CD14-positive monocyte (primary cell): Measurements from ENCODE around the gene MAP2K7. TPM values are rescaled to one million over a fixed set of nuclear protein-coding genes. Genes with fewer than 3 reads are reported as not detected.
A peak's percentile ranks its signal among the peaks of the same experiment; 100 is the strongest.

Experiments
- DNase-seq, 3 donors: peaks; one replicate each; pipeline ENCODE4 v3.0.0-alpha.2; 2011 to 2022
- H2AFZ ChIP-seq: 2 replicates; pipeline ENCODE4 v1.6.0; 2012; ENCODE audit warnings: mild to moderate bottlenecking, low read depth, low read length, inconsistent platforms; ENCODE audit not compliant: insufficient read depth, poor library complexity, severe bottlenecking
- H3K27ac ChIP-seq, 2 donors: 1 replicate in 1 of 2; 2 replicates in 1 of 2; pipeline ENCODE4 v1.5.1; 2012 to 2013; ENCODE audit warnings: low read length in 2 of 2, control low read depth in 1 of 2, inconsistent platforms in 1 of 2, low read depth in 1 of 2, mild to moderate bottlenecking in 1 of 2
- H3K27me3 ChIP-seq, 2 donors: one replicate each; pipeline versions ENCODE4 v1.6.0 to v1.6.1; 2011 to 2013; ENCODE audit warnings: low read length in 2 of 2; ENCODE audit not compliant: control insufficient read depth in 2 of 2, insufficient read depth in 2 of 2
- H3K36me3 ChIP-seq, 2 donors: replicated peaks in 1 of 2; 1 replicate in 1 of 2; 2 replicates in 1 of 2; pipeline versions ENCODE4 v1.5.1 to v1.6.1; 2012 to 2013; ENCODE audit warnings: low read length in 2 of 2, control low read depth in 1 of 2, inconsistent platforms in 1 of 2, mild to moderate bottlenecking in 1 of 2; ENCODE audit not compliant: insufficient read depth in 2 of 2, control insufficient read depth in 1 of 2
- H3K4me1 ChIP-seq, 2 donors: 1 replicate in 1 of 2; 2 replicates in 1 of 2; pipeline versions ENCODE4 v1.5.1 to v1.6.1; 2012 to 2013; ENCODE audit warnings: low read length in 2 of 2, control low read depth in 1 of 2, inconsistent platforms in 1 of 2, mild to moderate bottlenecking in 1 of 2, moderate library complexity in 1 of 2; ENCODE audit not compliant: insufficient read depth in 2 of 2, control insufficient read depth in 1 of 2
- H3K4me2 ChIP-seq: replicated peaks from 2 replicates; pipeline ENCODE3; 2012; ENCODE audit warnings: low read length, moderate library complexity, mild to moderate bottlenecking; ENCODE audit not compliant: poor library complexity, severe bottlenecking; ENCODE audit errors: extremely low read depth
- H3K4me3 ChIP-seq, 3 experiments: fragments of 200-600 bp in 1 of 3; sonication (generic) in 1 of 3; replicated peaks in 1 of 3; 1 replicate in 2 of 3; 2 replicates in 1 of 3; pipeline ENCODE4 v1.5.1; 2011 to 2013; ENCODE audit warnings: low read length in 3 of 3, mild to moderate bottlenecking in 3 of 3, control low read depth in 2 of 3, low read depth in 2 of 3, inconsistent platforms in 1 of 3, moderate library complexity in 1 of 3
- H3K79me2 ChIP-seq: 2 replicates; pipeline ENCODE4 v1.6.0; 2012; ENCODE audit warnings: mild to moderate bottlenecking, control low read depth, inconsistent platforms, low read length, moderate library complexity; ENCODE audit not compliant: insufficient read depth
- H3K9ac ChIP-seq: 2 replicates; pipeline ENCODE4 v1.6.0; 2017; ENCODE audit warnings: low read length, mild to moderate bottlenecking; ENCODE audit not compliant: insufficient read depth, poor library complexity, severe bottlenecking
- H3K9me3 ChIP-seq, 2 donors: replicated peaks in 1 of 2; 1 replicate in 1 of 2; 2 replicates in 1 of 2; pipeline versions ENCODE4 v1.5.1 to v1.6.1; 2012 to 2013; ENCODE audit warnings: low read length in 2 of 2, control low read depth in 1 of 2; ENCODE audit not compliant: control insufficient read depth in 1 of 2, insufficient read depth in 1 of 2
- H4K20me1 ChIP-seq: 2 replicates; pipeline ENCODE4 v1.6.0; 2012; ENCODE audit warnings: mild to moderate bottlenecking, low read length, control low read depth, moderate library complexity; ENCODE audit not compliant: insufficient read depth
- H3K27ac Mint-ChIP-seq, 7 donors: one replicate each; pipeline ENCODE4 v1.8.0; 2020; ENCODE audit warnings: mild to moderate bottlenecking in 7 of 7, mixed read lengths in 7 of 7, moderate library complexity in 6 of 7, inconsistent platforms in 2 of 7
- H3K27me3 Mint-ChIP-seq, 3 donors: one replicate each; pipeline ENCODE4 v1.8.0; 2021 to 2022; ENCODE audit warnings: low read depth in 3 of 3, mild to moderate bottlenecking in 3 of 3, mixed read lengths in 3 of 3, moderate library complexity in 3 of 3, inconsistent platforms in 1 of 3
- H3K36me3 Mint-ChIP-seq, 2 donors: one replicate each; pipeline ENCODE4 v1.8.0; 2020; ENCODE audit warnings: mixed read lengths in 2 of 2, inconsistent platforms in 1 of 2, mild to moderate bottlenecking in 1 of 2
- H3K4me1 Mint-ChIP-seq: one replicate; pipeline ENCODE4 v1.8.0; 2020; ENCODE audit warnings: mild to moderate bottlenecking, mixed read lengths
- H3K4me3 Mint-ChIP-seq, 2 donors: one replicate each; pipeline ENCODE4 v1.8.0; 2020; ENCODE audit warnings: mild to moderate bottlenecking in 2 of 2, mixed read lengths in 2 of 2, moderate library complexity in 1 of 2
- H3K9me3 Mint-ChIP-seq, 7 donors: one replicate each; pipeline ENCODE4 v1.8.0; 2020 to 2022; ENCODE audit warnings: mixed read lengths in 7 of 7, mild to moderate bottlenecking in 6 of 7, moderate library complexity in 6 of 7, inconsistent platforms in 2 of 7
- WGBS: methylation state at CpG from one replicate; pipeline ENCODE4 v1.1.5; 2013; ENCODE audit warnings: missing lambda C conversion rate; ENCODE audit not compliant: insufficient coverage; 5-methylcytosine and 5-hydroxymethylcytosine counted together
- intact Hi-C, 2 donors: fragments of 100-400 bp; cut with micrococcal nuclease; formaldehyde crosslinking; loops; one replicate each; pipeline versions ENCODE4 v1.15.0 to v1.15.1; 2023
- polyA plus RNA-seq, 3 donors: library from polyadenylated mRNA; depleted of rRNA in 1 of 3; unstranded in 2 of 3; stranded (reverse) in 1 of 3; fragments of 300-500 nt in 2 of 3; fragments of >200 nt in 1 of 3; fragmentation: Illumina TruSeq in 2 of 3; gene quantifications; 1 replicate in 2 of 3; 2 replicates in 1 of 3; pipeline ENCODE4 v1.2.3, GENCODE V29; 2012 to 2021
- TF ChIP-seq, protein P1 (sequence below): fragments of 200-600 bp; IDR thresholded peaks from one replicate; pipeline ENCODE4 v1.8.0; 2022; ENCODE audit warnings: antibody characterized with exemption, mild to moderate bottlenecking

MAP2K7 gene
- polyA plus RNA-seq, 3 donors: 0.92 to 39.5 (median 1.5) TPM

DNA sequence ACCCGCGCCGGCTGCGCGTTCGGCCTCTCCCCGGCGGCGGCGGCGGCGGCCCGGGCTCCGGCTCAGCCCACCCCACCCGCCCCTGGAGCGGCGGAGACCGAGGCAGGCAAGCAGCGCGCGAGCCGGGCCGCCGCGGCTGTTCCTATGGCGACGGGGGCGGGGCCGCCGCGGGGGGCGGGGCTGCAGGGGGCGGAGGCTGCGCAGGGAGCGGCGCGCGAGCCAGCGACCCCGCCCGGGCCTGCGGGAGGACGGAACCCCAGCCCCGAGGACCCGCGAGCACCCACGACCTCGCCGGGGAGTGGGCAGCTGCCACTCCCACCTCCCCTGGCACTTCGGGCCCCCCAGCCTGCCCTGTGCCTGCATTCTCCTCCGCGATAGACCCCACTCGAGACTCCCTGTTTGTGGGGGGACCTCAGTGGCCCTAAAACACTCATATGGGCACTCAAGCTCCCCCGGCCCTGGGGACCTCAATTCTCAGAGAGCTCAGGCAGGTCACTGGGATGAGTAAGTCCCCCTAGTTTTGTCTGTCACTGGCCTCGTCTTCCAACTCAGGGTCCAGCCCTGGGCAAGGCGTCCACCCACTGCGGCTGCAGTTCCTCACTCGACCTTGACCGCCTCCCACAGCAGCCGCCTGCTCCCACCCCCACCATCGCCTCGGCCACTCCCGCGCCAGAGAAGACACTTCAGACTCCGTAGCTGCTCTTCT, 22.5 kb downstream of the MAP2K7 start, which contains the start of gene CTXN1:
TSS of gene CTXN1 (minus strand) at position 115 of the 706 bp plus-strand sequence. CDS start 597 bp downstream, outside the sequence.
- Histone ChIP-seq H3K9ac (no peak within 1 kb of the TSS), H3K4me1 (peaks cover 16 to 27% of the 10 kb centered on the region in 2 donors), H3K79me2 (no peaks in the 10 kb centered on the region), H4K20me1 (peaks cover 7% of the 10 kb centered on the region), H2AFZ (peak within 1 kb of the TSS; percentile 31), H3K36me3 (peaks cover 22 to 25% of the 10 kb centered on the region in 2 donors), H3K27ac (no peak within 1 kb of the TSS), H3K9me3 (no peaks in the 10 kb centered on the region), H3K4me3 (peak within 1 kb of the TSS in 1 of 3 experiments; percentile 59), H3K4me2 (peak within 1 kb of the TSS; percentile 70), H3K27me3 (no peaks in the 10 kb centered on the region)
- Mint-ChIP-seq H3K4me1 (peaks cover 16% of the 10 kb centered on the region), H3K27ac (peak within 1 kb of the TSS in 3 of 7 donors; percentile 30 to 73 (median 45)), H3K27me3 (peaks cover 13 to 19% (median 13%) of the 10 kb centered on the region in 3 donors), H3K36me3 (peaks cover 24 to 32% of the 10 kb centered on the region in 2 donors), H3K9me3 (peaks cover 0 to 2% (median 1%) of the 10 kb centered on the region in 7 donors), H3K4me3 (peak within 1 kb of the TSS; percentile 72 to 91)
- intact Hi-C loops: loop anchor here in 1 of 2 donors (10.0 kb wide), 1 partner anchor 1889 kb away; the partner anchor contains the start of gene FBXL12
- 21% methylated on average over 55 of the region's 65 CpGs for WGBS
- peak in 2 of 3 donors; percentile 30 to 48 for DNase-seq
- TF ChIP-seq, protein P1, sequence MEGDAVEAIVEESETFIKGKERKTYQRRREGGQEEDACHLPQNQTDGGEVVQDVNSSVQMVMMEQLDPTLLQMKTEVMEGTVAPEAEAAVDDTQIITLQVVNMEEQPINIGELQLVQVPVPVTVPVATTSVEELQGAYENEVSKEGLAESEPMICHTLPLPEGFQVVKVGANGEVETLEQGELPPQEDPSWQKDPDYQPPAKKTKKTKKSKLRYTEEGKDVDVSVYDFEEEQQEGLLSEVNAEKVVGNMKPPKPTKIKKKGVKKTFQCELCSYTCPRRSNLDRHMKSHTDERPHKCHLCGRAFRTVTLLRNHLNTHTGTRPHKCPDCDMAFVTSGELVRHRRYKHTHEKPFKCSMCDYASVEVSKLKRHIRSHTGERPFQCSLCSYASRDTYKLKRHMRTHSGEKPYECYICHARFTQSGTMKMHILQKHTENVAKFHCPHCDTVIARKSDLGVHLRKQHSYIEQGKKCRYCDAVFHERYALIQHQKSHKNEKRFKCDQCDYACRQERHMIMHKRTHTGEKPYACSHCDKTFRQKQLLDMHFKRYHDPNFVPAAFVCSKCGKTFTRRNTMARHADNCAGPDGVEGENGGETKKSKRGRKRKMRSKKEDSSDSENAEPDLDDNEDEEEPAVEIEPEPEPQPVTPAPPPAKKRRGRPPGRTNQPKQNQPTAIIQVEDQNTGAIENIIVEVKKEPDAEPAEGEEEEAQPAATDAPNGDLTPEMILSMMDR: no peak

DNA sequence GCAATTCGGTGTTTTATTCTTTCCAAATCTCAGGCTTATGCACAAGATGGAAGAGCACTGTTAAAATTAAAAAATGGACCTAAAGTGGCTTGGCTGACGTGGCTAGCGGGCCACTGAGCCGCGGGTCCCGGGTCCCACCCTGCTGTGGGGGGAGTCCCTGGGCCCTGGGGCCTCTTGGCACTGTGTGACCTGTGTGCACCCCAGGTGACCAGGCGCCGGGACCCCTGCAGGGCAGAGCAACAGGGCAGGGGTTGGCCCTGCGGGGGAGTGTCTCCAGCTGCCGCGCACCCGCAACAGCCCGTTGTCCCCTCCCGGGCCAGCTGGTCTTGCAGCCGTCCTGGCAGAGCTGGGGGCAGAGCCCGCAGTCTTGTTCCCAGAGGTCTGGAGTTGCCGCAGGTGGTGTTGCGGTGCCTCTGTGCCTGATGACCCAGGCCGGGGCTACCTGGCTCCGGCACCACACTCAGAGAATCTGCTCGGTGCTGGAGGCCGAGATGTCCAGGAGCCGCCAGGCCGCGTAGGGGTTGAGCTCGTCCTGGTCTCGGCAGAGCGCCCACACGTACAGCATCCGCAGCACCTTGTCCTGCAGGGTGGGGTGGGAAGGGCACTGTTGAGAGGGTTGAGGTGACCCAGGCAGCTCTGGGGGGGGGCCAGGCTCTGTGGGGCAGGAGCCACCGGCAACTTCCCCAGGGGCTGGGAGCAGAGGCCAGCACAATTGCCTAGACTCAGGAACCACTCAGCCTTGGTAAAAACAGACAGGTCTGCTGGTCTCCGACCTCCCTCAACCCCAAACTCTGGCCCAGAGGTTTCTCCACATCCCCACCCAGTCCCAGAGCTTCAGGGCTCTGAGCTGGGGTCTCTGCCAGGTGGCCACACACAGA, 23.3 kb downstream of the MAP2K7 start:
- intact Hi-C loops: loop anchor here in 1 of 2 donors (10.0 kb wide), 1 partner anchor 1888 kb away; the partner anchor contains the start of gene FBXL12
- DNase-seq: no peak
- H3K4me3 Mint-ChIP-seq: peak overlapping the region in 1 of 2 donors; percentile 21
- no peaks in the 10 kb centered on the region for H3K79me2 ChIP-seq
- no peaks in the 10 kb centered on the region for H3K9me3 ChIP-seq
- H3K36me3 Mint-ChIP-seq: peaks cover 26 to 35% of the 10 kb centered on the region in 2 donors
- no peak overlapping the region for H3K27ac ChIP-seq
- no peak overlapping the region for H2AFZ ChIP-seq
- H3K9me3 Mint-ChIP-seq: peaks cover 0 to 2% (median 1%) of the 10 kb centered on the region in 7 donors
- 95% methylated on average over 32 of the region's 32 CpGs for WGBS
- H3K27me3 Mint-ChIP-seq: peaks cover 13 to 19% (median 13%) of the 10 kb centered on the region in 3 donors
- H3K9ac ChIP-seq: no peak overlapping the region
- TF ChIP-seq, protein P1: no peak
- H3K4me1 ChIP-seq: peaks cover 8 to 19% of the 10 kb centered on the region in 2 donors
- no peak overlapping the region for H3K4me3 ChIP-seq
- peaks cover 26 to 31% of the 10 kb centered on the region in 2 donors for H3K36me3 ChIP-seq
- H3K27ac Mint-ChIP-seq: peak overlapping the region in 1 of 7 donors; percentile 30
- H3K4me1 Mint-ChIP-seq: peaks cover 8% of the 10 kb centered on the region
- peaks cover 7% of the 10 kb centered on the region for H4K20me1 ChIP-seq
- no peaks in the 10 kb centered on the region for H3K27me3 ChIP-seq
- no peak overlapping the region for H3K4me2 ChIP-seq
